ENCODE measurements around the gene RCAN1.
"Not testable (repeated sequence)": the region's sequence is repeated elsewhere in the genome, so short reads cannot be mapped to it uniquely, and the experiment has no call there.

The RCAN1 gene

DNA sequence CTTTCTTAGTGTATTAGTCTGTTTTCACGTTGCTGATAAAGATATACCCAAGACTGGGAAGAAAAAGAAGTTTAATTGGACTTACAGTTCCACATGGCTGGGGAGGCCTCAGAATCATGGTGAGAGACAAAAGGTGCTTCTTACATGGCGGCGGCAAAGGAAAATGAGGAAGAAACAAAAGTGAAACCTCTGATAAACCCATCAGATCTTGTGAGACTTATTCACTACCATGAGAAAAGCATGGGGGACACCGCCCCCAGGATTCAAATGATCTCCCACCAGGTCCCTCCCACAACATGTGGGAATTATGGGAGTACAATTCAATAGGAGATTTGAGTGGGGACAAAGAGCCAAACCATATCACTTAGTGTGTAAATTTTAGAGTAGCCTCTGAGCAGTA lies 46.1 kb downstream of the RCAN1 start:
- not testable (repeated sequence) for DNase-seq (ENCODE audit: low spot score)

DNA sequence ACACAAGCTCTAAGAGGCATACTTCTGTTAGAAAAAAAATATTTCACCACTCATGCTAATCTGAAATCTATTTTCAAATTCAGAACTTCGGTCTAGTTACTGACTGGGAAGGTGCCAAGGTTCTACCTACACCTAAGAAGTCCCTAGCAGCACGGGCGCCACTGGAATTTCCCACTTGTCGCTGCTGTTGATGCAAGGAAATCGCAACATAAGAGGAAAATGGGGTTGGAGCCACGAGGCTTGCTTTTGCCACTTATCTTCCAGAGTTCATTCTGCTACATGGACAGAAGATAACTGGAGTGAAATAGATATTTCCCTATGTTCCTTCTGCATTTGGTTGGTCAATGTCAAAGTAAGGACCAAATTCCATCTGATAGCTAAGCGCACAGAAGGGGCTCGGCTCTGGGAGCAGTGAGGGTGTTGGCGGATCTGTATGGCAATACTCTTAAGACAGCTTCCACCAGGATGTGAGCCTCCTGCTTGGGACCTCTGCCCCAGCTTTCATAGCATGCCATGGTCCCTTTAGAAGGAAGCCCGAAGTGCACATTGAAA lies 47.2 kb downstream of the RCAN1 start:
- no peak for DNase-seq (ENCODE audit: low spot score)

DNA sequence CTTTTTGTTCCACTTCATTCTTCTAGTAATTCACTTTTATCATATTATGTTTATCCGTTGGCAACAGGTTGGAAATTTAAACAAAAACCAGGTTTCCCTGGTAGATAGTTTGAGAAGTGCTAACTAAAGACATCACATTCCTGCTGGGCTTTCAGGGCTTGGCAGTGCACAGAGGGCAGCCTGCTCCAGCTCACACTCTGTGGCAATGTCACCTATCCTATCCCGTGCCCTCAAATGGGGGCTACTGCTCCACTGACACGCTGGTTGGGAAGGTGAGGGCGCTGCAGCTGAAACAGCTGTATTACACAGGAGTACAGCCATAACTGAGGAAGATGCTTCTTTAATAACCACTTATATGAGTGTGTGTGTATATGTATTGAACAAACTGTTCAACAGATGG lies 49.7 kb downstream of the RCAN1 start:
- no peak for DNase-seq (ENCODE audit: low spot score)

DNA sequence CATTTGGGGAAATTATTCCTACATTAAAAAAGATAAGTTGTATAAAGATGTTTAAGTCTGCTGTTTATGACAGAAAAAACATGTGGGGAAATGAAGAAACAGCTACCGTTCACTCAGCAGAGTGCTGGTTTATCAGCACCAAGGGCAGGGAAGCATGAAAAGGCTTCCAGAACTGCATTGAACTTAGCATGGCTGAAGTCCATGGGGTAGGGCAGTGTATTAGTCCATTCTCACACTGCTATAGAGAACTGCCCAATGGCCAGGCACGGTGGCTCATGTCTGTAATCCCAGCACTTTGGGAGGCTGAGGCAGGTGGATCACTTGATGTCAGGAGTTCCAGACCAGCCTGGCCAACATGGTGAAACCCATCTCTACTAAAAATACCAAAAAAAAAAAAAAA lies 51.5 kb downstream of the RCAN1 start:
- DNase-seq (ENCODE audit: low spot score): not testable (repeated sequence)

DNA sequence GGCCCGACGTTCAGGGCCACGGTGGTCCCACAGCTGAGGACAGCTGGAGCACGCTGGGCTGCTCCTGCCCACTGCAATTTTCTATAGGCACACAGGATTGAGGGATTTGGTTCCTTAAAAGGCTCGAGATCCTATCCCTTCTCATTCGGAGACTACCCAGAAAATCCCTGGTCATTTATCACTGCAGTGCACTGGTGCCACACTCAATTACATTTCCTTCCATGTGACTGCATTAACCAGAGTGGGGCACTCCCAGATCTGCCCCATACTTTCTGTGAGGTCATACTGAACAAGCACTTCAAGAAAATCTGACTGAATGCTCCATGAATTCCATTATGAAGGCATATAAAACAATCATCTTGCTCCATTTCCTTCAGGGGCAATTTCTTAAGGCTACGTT lies 53.1 kb downstream of the RCAN1 start:
- no peak for DNase-seq (ENCODE audit: low spot score)

DNA sequence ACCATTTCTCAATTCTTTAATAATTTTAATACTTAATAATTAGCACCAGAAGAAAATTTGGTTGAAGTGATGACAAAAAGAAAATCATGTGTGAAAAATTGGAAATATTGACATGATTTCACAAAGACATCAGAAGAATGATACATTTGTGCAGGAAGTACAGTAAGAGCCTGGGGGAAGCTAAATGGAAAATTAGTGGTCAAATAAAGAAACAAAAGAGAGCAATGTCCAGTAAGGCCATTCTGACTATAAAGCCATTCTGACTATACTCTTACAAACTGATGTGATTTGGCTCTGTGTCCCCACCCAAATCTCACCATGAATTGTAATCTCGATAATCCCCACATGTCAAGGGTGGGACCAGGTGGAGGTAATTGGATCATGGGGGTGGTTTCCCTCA lies 54.3 kb downstream of the RCAN1 start:
- no peak for DNase-seq (ENCODE audit: low spot score)

DNA sequence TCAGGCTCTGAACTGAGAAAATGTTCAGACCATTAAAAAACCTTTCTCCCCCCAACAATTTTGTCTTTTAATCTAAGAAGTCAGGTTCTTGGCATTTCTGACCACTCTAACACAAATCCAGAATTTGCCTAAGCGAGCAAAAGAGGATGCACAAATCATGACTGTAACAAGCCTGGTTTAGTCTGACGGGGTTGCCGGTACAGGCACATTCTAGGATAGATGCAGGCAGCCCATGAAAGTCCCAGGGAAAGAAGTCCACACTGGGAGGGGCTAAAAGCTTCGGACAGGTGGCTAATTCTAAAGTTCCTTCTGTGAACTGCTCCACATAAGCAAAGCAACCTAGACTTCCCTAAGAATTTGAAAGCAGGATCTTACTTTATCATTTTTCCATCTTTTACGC lies 54.9 kb downstream of the RCAN1 start:
- no peak for DNase-seq (ENCODE audit: low spot score)

DNA sequence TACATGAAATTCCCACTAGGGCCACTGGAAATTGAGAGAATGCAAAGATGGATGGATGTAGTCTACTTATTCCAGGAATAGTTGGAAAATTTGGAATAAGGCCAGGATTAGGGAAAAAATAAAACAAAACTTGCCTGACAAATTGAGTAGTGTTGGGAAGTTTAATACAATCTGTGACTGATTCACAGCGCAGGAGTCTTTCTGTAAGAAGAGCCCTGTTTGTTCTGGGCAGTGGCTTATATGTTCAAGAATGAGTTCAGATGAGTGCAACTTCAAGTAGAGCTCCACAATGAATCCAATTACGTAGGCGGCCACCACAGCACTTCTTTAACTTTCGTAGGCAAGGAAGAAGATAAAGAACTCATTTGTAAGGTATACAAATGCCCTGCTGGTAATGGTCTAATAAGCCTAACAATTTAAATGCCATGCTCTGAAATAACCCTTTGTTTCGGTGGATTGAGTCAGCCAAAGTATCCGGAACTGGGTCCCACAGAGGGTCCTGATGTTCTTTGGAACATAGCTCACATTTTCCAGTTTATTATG lies 55.8 kb downstream of the RCAN1 start:
- no peak for DNase-seq (ENCODE audit: low spot score)

DNA sequence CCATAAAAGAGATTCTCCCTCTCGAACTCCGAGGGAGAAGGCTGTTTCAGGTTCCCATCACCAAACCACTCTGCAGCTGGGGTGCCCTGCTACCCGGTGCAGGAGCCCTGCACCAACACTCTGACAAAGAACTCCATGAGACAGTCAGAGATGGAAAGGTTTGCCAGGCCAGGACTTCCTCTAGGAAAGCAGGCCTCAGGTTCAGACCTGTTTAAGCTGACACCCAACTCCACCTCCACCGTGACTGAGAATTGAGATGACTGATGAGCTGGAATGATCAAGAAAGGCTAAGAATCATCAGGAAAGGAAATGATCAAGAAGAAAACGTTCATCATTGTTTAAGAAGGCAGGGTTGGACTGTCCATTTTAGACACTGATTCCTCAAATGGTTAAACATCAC lies 56.7 kb downstream of the RCAN1 start:
- no peak for DNase-seq (ENCODE audit: low spot score)

DNA sequence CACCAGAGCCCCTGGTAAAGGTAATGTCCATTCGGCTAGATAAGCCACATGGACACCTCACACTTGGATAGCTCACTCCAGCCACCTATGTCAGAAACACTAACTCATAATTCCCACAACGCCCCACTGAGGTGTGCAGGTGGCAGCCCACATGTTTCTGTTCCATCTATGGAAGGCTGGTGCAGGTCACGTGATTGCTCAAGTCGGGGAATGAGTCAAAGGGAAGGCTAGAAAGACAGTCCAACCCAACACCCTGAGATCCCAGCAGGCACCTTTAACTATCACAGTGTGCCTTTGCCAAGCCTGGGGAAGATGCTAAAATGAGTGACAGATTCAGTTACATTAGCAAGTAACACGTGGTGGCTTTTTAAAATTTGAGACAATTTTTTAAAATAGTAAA lies 57.7 kb downstream of the RCAN1 start:
- no peak for DNase-seq (ENCODE audit: low spot score)

DNA sequence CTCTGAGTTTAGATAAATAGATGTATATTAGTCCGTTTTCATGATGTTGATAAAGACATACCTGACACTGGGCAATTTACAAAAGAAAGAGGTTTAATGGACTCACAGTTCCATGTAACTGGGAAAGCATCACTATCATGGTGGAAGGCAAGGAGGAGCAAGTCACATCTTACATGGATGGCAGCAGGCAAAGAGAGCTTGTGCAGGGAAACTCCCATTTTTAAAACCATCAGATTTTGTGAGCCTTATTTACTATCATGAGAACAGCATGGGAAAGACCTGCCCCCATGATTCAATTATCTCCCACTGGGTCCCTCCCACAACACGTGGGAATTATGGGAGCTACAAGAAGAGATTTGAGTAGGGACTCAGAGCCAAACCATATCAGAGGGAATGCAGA lies 60.2 kb downstream of the RCAN1 start:
- DNase-seq (ENCODE audit: low spot score): not testable (repeated sequence)

DNA sequence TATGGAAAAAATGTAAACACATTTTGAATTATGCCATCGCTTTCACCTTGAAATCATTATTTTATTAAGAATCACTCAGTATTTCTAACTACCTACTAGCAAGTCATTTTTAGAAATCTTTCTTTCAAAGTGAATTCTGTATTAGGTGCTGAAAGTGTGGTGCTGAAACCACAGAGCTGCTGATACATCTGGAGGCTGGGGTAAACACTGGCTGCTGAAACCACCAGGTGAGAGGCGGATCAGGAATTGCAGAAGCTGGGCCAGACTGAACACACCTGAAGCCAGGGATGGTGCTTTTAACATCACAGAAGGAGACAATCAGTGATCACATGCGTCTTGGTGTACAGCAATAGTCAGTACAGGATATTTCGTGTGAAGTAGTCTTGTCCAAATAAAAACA lies 60.7 kb downstream of the RCAN1 start:
- no peak for DNase-seq (ENCODE audit: low spot score)

DNA sequence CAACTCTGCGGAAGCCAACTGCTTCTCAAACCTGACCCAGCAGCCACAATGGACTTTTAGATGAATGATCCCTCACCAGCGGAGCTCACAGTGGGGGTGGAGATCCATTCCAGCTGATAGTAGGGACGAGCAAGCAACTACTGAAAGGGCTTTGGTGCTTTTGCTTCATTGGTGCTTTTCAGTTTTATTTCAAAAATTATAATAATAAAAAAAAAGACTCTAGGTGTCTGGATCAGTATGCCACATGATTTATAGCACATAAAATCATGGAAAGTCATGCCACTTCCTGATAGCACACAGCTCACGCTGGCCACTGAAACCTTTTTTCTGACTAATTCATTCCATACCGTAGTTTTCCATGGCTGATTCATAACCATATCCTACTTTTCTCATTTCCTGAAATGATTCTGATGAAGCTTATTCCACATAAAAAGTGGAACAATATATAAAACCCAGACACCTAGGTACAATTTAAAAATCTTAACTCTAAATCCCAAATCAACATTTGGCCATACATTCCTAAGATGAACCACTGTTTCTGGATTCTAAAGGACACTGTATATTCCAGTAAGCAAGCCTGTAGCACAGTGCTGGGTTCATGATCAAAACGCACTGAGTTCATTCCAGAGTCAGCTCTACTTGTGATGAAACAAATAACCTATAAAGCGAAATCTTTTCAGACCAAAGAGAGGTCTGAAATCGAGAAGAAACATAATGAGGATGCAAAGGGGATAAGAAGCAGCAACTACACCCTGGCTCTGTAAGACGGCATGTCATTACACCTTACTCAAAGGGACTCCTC lies 61.6 kb downstream of the RCAN1 start:
- DNase-seq (ENCODE audit: low spot score): no peak

DNA sequence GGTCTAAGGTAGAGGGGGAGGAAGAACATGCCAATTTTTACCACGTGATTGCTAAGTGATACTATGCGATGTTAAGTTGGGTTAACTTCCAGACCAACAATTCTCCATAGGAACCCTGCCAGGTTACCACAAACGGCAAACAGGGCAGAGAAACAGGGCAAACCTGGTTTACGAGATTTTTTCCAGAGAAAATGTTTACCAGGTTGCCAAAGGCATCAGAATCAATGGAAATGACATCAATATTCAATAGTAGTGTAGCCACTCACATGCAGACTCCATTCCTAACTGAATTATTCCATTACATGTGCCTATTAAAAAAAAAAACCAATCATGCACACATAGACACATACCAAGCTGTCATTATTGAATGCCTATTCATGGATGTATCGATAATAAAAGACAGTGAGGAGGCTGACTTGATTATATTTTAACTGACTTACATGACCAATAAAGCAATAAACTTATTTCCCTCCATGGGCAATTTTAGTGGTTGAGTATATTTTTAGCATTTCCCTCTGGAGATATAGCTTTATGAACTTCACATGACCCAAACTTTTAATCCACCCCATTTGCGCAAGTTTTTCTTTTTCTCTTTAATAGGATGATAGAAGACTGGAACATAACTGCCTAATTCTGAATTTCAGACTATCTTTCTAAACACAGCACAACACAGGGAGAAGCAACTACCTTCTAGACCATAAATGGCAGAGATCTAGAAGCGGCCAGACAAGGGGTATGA lies 62.4 kb downstream of the RCAN1 start:
- no peak for DNase-seq (ENCODE audit: low spot score)

DNA sequence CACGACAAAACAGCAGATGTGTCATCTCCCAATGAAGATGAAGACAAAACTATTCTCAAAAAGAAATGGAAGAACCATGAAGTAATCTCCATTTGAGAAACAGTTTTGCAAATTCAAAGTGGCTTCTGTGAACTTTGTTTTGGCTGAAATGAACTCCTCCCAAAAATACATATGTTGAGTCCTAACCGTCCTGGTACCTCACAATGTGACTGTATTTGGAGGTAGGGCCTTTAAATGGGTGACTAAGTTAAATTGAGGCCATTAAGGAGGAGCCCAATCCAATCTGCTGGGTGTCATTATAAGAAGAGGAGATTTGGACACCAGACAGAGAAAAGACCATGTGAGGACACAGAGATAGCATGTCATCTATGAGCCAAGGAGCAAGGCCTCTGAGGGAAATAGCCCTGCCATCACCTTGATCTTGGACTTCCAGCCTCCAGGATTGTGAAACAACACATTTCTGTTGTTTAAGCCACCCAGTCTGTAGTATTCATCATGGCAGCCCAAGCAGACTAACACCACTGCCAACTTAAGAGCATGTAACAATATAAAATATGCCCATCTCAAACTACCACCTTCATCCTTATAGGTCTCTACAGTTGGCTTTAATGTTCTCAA lies 64.6 kb downstream of the RCAN1 start:
- DNase-seq (ENCODE audit: low spot score): no peak

DNA sequence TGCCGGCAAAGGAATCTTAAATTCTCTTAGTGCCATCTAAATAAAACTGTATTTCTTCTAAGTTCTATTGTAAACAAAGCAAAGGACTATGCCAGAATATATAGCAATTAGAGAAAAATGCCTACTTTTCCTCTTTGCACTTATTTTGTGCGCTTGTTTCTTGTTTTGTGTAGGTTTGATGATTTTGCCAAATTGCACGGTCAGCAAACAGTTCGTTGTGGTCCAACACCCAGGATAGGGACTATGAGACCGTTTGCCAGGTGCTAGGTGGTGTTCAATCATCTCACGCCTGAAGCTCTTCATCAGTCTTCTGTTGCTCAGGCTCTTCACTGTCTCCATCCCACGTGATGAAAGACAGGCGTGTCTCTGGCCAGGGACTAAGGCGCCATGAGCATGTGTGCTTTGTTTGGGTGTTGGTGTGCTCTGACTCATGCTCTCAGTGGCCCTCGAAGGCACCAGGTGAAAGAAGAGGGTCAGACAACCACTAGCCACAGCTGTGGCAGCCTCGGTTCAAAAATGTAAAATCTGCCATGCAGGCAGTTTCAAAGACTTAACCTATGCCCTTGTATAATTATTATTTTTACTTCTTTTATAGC lies 66.0 kb downstream of the RCAN1 start:
- DNase-seq (ENCODE audit: low spot score): no peak

DNA sequence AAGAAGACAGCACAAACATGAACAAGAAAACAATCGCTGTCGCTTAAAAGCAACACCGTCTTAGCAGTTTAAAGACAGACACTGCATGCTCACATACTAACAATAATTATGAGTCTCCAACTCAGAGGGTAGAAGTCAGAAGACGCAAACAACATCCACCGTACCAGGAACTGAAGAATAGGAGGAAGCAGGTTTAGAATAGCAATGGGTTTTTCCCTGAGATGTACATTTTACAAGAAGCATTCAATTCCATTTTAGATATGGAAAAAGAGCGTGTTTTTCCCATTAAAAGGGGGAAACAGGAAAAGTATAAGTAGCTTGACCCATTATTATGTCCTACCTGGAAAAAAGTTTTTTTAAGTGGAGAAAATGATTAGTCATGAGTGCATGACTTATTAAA lies 68.4 kb downstream of the RCAN1 start:
- DNase-seq (ENCODE audit: low spot score): no peak

DNA sequence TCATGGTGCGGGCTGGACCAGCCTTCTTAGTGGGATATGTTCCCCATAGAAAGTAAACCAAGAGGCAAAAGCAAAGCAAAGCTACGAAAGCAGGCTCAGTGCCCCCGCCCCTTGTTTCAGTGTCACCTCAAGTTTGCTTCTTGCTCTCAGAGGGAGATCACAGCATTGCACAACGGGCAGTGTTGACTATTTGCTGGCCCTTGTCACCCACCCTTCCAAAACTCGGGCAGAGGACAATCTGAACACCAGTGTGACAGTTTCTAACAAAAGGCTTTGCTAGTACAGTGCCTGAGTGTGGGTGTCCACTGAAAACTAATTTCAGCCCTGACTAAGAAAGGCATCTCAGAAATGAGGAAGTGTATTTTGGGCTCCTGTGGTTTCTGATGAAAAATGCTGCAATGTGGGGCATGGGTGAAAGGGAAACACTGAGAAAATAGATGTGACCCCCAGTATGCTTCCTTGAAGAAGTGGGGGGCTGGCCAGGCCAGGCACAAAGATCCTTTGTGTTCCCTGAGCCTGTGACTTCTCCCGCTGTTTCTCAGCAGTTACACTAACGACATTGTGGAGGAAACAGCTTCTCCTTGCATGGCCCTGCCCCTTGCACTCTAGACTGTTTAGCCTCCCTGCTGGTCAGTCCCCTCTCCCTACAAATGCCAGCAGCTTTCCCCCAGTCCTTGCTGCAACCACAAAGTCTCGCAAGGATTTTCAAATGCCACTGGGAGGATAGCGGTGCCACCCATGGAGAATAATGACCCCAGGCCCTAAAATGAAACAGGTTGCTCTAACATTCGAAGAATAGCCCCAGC lies 69.6 kb downstream of the RCAN1 start:
- DNase-seq (ENCODE audit: low spot score): peak; percentile 17

DNA sequence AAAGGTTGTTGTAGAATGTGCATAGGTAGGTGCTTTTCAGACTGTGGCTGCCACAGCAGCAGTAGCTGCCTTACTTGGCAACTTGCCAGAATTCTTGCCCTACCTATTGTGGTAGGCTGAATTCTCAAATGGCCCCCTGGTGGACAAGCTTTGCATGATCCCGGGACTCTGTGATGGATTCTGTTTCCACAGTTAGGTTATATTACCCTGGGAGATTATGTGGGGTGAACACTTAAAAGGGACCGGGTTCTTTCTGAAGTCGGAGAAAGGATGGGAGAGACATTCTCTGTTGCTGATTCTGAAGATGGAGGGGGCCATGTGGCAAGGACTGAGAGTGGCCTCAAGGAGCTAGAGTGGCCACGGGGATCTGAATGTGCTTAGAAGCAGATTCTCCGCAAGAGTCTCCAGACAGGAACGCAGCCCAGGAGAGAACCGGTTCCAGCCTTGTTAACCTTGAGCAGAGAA lies 70.8 kb downstream of the RCAN1 start:
- peak; percentile 46 for DNase-seq (ENCODE audit: low spot score)

DNA sequence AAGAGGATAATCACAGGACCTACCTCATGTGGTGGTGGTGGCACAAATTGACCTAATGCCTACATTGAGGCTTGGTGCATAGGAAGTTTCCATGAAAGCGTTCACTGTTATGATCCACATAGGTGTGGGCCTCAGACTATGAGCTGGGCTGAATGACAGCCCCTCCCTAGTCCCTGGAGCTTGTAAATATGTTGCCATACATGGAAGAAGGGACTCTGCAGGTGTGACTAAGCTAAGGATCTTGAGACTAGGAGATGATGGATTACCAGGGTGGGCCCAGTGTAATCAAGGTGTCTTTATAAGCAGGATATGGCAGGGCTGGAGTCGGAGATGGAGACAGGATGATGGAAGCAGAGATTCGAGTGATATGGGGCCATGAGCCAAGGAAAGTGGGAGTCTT lies 71.9 kb downstream of the RCAN1 start:
- no peak for DNase-seq (ENCODE audit: low spot score)

DNA sequence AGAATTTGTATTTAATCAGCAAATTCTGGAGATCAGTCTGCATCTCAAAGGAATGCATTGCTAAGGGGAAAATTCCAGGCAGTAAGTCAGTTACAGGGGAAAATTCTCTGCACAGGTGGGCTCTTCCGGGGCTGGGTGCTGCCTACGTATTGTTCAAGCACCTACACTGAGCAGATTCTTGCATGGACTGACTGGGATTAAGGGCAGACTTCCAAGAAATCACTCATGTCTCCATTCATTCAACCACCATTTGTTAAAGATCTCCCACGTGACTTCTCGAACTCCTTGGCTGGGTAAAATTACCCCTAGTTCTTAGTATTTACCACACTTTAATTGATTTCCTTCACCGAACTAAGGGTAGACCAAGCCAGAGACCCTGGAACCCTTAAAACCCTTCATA lies 74.7 kb downstream of the RCAN1 start:
- no peak for DNase-seq (ENCODE audit: low spot score)

Measured in cerebellar cortex (tissue), 1 donor.